WI38 (cell line): Measurements from ENCODE around the gene ARMC3.
"Not testable (repeated sequence)": the region's sequence is repeated elsewhere in the genome, so short reads cannot be mapped to it uniquely, and the experiment has no call there.

Experiments
- H3K4me3 ChIP-seq: 2 replicates; pipeline ENCODE4 v1.5.1; 2011; ENCODE audit warnings: low read depth, mild to moderate bottlenecking, control low read depth, low read length
- TF ChIP-seq, protein P1 (sequence below): IDR thresholded peaks from 2 replicates; pipeline ENCODE4 v1.5.1; 2012; ENCODE audit warnings: low read depth, mild to moderate bottlenecking, control low read depth, low read length

The ARMC3 gene

GRCh38 chr10:23067939-23068775 is 140.3 kb downstream of the ARMC3 start:
- no peak overlapping the region for H3K4me3 ChIP-seq
- TF ChIP-seq, protein P1, sequence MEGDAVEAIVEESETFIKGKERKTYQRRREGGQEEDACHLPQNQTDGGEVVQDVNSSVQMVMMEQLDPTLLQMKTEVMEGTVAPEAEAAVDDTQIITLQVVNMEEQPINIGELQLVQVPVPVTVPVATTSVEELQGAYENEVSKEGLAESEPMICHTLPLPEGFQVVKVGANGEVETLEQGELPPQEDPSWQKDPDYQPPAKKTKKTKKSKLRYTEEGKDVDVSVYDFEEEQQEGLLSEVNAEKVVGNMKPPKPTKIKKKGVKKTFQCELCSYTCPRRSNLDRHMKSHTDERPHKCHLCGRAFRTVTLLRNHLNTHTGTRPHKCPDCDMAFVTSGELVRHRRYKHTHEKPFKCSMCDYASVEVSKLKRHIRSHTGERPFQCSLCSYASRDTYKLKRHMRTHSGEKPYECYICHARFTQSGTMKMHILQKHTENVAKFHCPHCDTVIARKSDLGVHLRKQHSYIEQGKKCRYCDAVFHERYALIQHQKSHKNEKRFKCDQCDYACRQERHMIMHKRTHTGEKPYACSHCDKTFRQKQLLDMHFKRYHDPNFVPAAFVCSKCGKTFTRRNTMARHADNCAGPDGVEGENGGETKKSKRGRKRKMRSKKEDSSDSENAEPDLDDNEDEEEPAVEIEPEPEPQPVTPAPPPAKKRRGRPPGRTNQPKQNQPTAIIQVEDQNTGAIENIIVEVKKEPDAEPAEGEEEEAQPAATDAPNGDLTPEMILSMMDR = peak; percentile 70

- TF ChIP-seq, protein P1 = no peak
- H3K4me3 ChIP-seq = no peak overlapping the region
These were observed 141.4 kb downstream of the ARMC3 start for GRCh38 chr10:23069019-23069815.

- H3K4me3 ChIP-seq = not testable (repeated sequence)
These were observed 142.4 kb downstream of the ARMC3 start for GRCh38 chr10:23070092-23070912.

DNA sequence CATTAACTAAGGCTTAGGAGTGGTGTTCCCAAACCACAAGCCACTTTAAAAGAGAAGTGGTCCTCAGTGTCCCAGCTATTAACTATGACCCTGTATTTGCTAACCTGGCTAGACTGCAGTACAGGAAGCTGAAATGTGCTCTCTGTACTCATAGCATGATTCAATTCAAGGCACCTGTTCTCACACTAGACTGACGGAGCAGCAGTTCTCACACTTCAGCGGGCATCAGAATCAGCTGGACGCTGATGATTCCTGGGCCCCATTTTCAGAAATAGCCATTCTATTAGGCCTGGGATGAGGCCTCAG is 143.0 kb downstream of the ARMC3 start:
- H3K4me3 ChIP-seq = no peak overlapping the region
- TF ChIP-seq, protein P1 = no peak

DNA sequence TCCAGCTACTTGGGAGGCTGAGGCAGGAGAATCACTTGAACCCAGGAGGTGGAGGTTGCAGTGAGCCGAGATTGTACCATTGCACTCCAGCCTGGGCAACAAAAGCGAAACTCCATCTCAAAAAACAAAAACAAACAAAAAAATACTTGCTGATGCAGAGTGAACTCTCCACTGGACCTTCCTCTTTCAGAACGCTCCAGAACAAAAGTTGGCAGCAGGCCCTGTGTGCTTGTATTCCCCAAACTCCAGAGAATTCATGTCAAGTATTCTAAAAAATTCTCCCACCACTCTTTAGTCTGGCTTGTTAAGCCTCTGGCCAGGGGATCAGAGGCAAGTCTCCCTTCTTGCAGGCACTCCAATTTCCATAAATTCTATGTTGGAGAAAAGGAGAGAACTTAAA is 144.7 kb downstream of the ARMC3 start:
- H3K4me3 ChIP-seq = not testable (repeated sequence)

GRCh38 chr10:23073527-23073926 is 145.7 kb downstream of the ARMC3 start:
- TF ChIP-seq, protein P1 = no peak
- no peak overlapping the region for H3K4me3 ChIP-seq

- TF ChIP-seq, protein P1 = no peak
These were observed 147.8 kb downstream of the ARMC3 start for GRCh38 chr10:23075672-23076071.

DNA sequence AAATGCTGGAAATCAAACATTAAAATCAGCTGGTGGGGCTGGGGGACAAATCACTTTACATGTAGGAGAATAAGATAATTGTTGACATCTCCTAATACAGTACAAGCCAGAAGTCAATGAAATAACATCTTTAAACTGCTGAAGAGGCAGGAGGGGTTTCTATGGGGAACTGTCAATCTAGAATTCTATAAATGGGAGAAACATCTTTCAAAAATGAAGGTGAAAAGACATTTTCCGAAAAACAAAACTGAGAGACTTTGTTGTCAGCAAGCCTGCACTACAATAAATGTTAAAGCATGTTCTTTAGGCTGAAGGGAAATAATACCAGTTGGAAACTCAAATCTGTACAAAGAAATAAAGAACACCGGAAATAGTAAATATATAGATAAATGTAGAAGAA is 150.3 kb downstream of the ARMC3 start:
- TF ChIP-seq, protein P1 = no peak
- no peak overlapping the region for H3K4me3 ChIP-seq

More at GRCh38 chr10:23075672-23076071, 147.8 kb downstream of the ARMC3 start:
- no peak overlapping the region for H3K4me3 ChIP-seq
